Mesenchymal stem cell (in vitro differentiated cells and primary cell): ENCODE measurements around the gene WLS.

Source experiments
- DNase-seq: peaks from one replicate; pipeline ENCODE4 v3.0.0-alpha.2; 2013
- H2AFZ ChIP-seq: one replicate; pipeline ENCODE4 v1.6.1; 2013; ENCODE audit warnings: low read depth, mild to moderate bottlenecking, control low read depth, inconsistent platforms, low read length, moderate library complexity
- H2AK5ac ChIP-seq: 2 replicates; pipeline ENCODE4 v1.6.1; 2013; ENCODE audit warnings: low read length, moderate library complexity, mild to moderate bottlenecking, inconsistent platforms; ENCODE audit not compliant: severe bottlenecking
- H2BK120ac ChIP-seq: one replicate; pipeline ENCODE4 v1.6.1; 2013; ENCODE audit warnings: low read depth, mild to moderate bottlenecking, inconsistent platforms, low read length, moderate library complexity
- H2BK12ac ChIP-seq, 2 experiments: one replicate each; pipeline ENCODE4 v1.6.1; 2013; ENCODE audit warnings: inconsistent platforms in 2 of 2, low read length in 2 of 2, mild to moderate bottlenecking in 2 of 2, moderate library complexity in 2 of 2, control low read depth in 1 of 2
- H2BK15ac ChIP-seq: one replicate; pipeline ENCODE4 v1.6.1; 2013; ENCODE audit warnings: mild to moderate bottlenecking, low read depth, inconsistent platforms; ENCODE audit not compliant: poor library complexity, severe bottlenecking
- H2BK5ac ChIP-seq: 2 replicates; pipeline ENCODE4 v1.6.1; 2013; ENCODE audit warnings: low read depth, mild to moderate bottlenecking, low read length, control low read depth, inconsistent platforms; ENCODE audit not compliant: poor library complexity, severe bottlenecking
- H3K14ac ChIP-seq, 2 experiments: one replicate each; pipeline ENCODE4 v1.6.1; 2013; ENCODE audit warnings: inconsistent platforms in 2 of 2, low read length in 2 of 2, control low read depth in 1 of 2, mild to moderate bottlenecking in 1 of 2, moderate library complexity in 1 of 2
- H3K18ac ChIP-seq, 2 experiments: one replicate each; pipeline ENCODE4 v1.6.1; 2013; ENCODE audit warnings: inconsistent platforms in 2 of 2, low read length in 2 of 2, control low read depth in 1 of 2, low read depth in 1 of 2, mild to moderate bottlenecking in 1 of 2
- H3K23ac ChIP-seq, 2 experiments: one replicate each; pipeline ENCODE4 v1.6.1; 2013; ENCODE audit warnings: inconsistent platforms in 2 of 2, low read length in 2 of 2, mild to moderate bottlenecking in 2 of 2, moderate library complexity in 2 of 2, control low read depth in 1 of 2
- H3K27ac ChIP-seq: 2 replicates; pipeline ENCODE4 v1.5.1; 2013; ENCODE audit warnings: mild to moderate bottlenecking, moderate library complexity, low read length, control low read depth, inconsistent platforms; ENCODE audit not compliant: poor library complexity, severe bottlenecking
- H3K27me3 ChIP-seq, 2 experiments: 2 replicates each; pipeline versions ENCODE4 v1.6.1 to v1.7.0; 2013; ENCODE audit warnings: low read length in 2 of 2, mild to moderate bottlenecking in 2 of 2, moderate library complexity in 2 of 2, control low read depth in 1 of 2, inconsistent platforms in 1 of 2; ENCODE audit not compliant: control insufficient read depth in 1 of 2, insufficient read depth in 1 of 2
- H3K36me3 ChIP-seq, 2 experiments: 2 replicates each; pipeline versions ENCODE4 v1.6.1 to v1.7.0; 2013; ENCODE audit warnings: low read length in 2 of 2, control low read depth in 1 of 2, inconsistent platforms in 1 of 2, low read depth in 1 of 2, mild to moderate bottlenecking in 1 of 2; ENCODE audit not compliant: insufficient read depth in 2 of 2, control insufficient read depth in 1 of 2
- H3K4ac ChIP-seq, 2 experiments: one replicate each; pipeline ENCODE4 v1.6.1; 2013; ENCODE audit warnings: inconsistent platforms in 2 of 2, low read length in 2 of 2, mild to moderate bottlenecking in 2 of 2, moderate library complexity in 2 of 2, control low read depth in 1 of 2, low read depth in 1 of 2
- H3K4me1 ChIP-seq: 2 replicates; pipeline ENCODE4 v1.6.1; 2013; ENCODE audit warnings: low read depth, low read length, control low read depth; ENCODE audit not compliant: control insufficient read depth, insufficient read depth
- H3K4me2 ChIP-seq: 2 replicates; pipeline ENCODE4 v1.6.1; 2013; ENCODE audit warnings: low read length, mild to moderate bottlenecking, inconsistent platforms; ENCODE audit not compliant: poor library complexity, severe bottlenecking
- H3K4me3 ChIP-seq, 2 experiments: 2 replicates each; pipeline versions ENCODE4 v1.5.1 to v1.7.0; 2013; ENCODE audit warnings: low read length in 2 of 2, mild to moderate bottlenecking in 2 of 2, control low read depth in 1 of 2, low read depth in 1 of 2; ENCODE audit not compliant: insufficient read depth in 1 of 2
- H3K79me1 ChIP-seq: replicated peaks from 2 replicates; pipeline ENCODE4 v1.6.1; 2013; ENCODE audit warnings: mild to moderate bottlenecking, control low read depth, low read length, inconsistent platforms; ENCODE audit not compliant: poor library complexity, severe bottlenecking
- H3K9ac ChIP-seq: 2 replicates; pipeline ENCODE4 v1.7.0; 2013; ENCODE audit warnings: mild to moderate bottlenecking, low read length, moderate library complexity
- H3K9me3 ChIP-seq: 2 replicates; pipeline ENCODE4 v1.7.0; 2013; ENCODE audit warnings: mild to moderate bottlenecking, low read length; ENCODE audit not compliant: control insufficient read depth
- H4K8ac ChIP-seq: one replicate; pipeline ENCODE4 v1.6.1; 2013; ENCODE audit warnings: inconsistent platforms, mild to moderate bottlenecking, low read length, moderate library complexity
- H4K91ac ChIP-seq: one replicate; pipeline ENCODE4 v1.6.1; 2013; ENCODE audit warnings: mild to moderate bottlenecking, low read length, inconsistent platforms
- WGBS: methylation state at CpG from one replicate; pipeline ENCODE4 v1.1.7; 2013; ENCODE audit warnings: mixed read lengths; 5-methylcytosine and 5-hydroxymethylcytosine counted together

WLS gene

DNA sequence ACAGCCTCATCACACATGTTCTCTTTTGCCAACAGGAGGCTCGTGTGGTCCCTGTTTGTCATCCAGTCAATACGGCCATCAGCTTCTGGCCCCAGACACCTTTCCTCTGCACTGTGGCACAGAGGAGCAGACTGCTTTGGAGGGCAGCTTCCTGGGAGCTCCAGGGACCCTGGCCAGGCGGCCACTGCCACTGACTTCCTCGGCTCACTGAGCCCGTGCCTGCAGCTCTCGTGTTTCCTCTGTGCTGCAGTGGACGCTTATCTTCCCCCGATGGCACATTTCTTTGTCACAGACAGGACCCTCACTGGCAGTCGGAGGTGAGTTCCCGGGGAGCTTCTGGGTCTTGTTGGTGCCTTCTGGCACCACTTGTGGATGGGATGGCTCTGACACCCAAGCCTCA, 114.9 kb downstream of the WLS start:
- Histone ChIP-seq H3K36me3 (peaks cover 19 to 21% of the 10 kb centered on the region in 2 experiments), H3K4me3 (no peak overlapping the region), H4K91ac (no peak overlapping the region), H3K9me3 (no peaks in the 10 kb centered on the region), H2BK5ac (no peak overlapping the region), H3K4me1 (peaks cover 3% of the 10 kb centered on the region), H3K27me3 (no peaks in the 10 kb centered on the region), H3K14ac (no peak overlapping the region), H2BK15ac (peak overlapping the region; percentile 31), H4K8ac (no peak overlapping the region), H3K27ac (no peak overlapping the region), H2BK12ac (peak overlapping the region in 1 of 2 experiments; percentile 73), H3K4ac (no peak overlapping the region), H2BK120ac (no peak overlapping the region), H3K79me1 (peaks cover 2% of the 10 kb centered on the region), H3K18ac (no peak overlapping the region), H3K9ac (peak overlapping the region; percentile 71), H3K23ac (no peak overlapping the region), H2AFZ (no peak overlapping the region), H3K4me2 (no peak overlapping the region), H2AK5ac (no peak overlapping the region)
- WGBS = 84% methylated on average over 10 of the region's 10 CpGs
- no peak for DNase-seq

DNA sequence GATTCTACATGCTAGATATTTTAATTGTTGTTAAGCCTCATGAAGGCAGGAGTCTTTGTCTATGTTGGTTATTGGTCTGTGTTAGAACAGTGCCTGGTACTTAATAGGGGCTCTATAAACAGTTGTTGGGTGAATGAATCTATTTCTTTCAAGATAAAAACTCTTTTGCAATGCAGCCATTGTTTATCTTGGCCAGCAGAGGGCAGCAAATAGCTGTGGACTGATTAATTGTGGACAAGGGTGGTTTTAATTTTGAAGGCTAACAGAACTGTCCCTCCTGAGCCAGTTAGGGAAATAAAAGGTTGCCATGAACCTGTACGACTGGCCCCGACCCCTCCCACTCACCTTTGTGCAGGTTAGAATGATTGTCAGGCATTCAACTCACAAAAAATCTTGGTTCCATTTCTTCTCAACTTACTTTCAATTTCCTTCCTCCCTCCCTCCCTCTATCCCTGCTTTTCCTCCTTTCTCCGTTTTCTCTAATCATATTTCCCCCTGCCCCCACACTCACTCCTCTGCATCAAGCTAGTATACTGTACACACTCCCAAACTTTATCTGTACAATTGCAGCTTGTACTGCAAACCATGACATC, 115.6 kb downstream of the WLS start:
- H3K4ac ChIP-seq = no peak overlapping the region
- no peak overlapping the region for H2AK5ac ChIP-seq
- H3K9me3 ChIP-seq = no peaks in the 10 kb centered on the region
- peaks cover 17 to 19% of the 10 kb centered on the region in 2 experiments for H3K36me3 ChIP-seq
- no peak overlapping the region for H3K4me3 ChIP-seq
- peak overlapping the region; percentile 12 for H3K4me2 ChIP-seq
- no peak overlapping the region for H4K91ac ChIP-seq
- no peak overlapping the region for H3K18ac ChIP-seq
- no peak overlapping the region for H2BK15ac ChIP-seq
- no peak overlapping the region for H2BK12ac ChIP-seq
- 8% methylated on average over 3 of the region's 3 CpGs for WGBS
- no peaks in the 10 kb centered on the region for H3K27me3 ChIP-seq
- DNase-seq = peak; percentile 59
- H2AFZ ChIP-seq = no peak overlapping the region
- H3K79me1 ChIP-seq = peaks cover 2% of the 10 kb centered on the region
- H3K14ac ChIP-seq = no peak overlapping the region
- H3K9ac ChIP-seq = peak overlapping the region; percentile 71
- H3K27ac ChIP-seq = no peak overlapping the region
- peaks cover 3% of the 10 kb centered on the region for H3K4me1 ChIP-seq
- no peak overlapping the region for H3K23ac ChIP-seq
- no peak overlapping the region for H2BK5ac ChIP-seq
- H2BK120ac ChIP-seq = no peak overlapping the region
- H4K8ac ChIP-seq = no peak overlapping the region

DNA sequence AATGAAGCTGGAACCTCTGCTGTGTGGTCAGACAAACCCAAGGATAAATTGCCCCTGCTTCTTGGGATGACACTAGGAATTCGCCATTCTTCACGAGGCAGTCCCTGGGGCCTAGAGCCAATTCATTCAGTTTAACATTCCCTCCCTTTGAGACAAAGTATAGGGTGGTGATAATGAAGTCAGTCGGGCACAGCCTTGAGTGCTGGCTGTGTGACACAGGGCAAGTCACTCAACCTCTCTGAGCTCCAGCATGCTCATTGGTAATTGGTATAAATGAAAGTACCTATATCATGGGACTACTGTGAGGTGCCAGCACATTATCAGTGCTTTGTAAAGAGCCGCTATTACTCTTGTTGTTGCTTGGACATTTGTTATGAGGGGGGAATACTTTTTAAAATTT, 117.0 kb downstream of the WLS start:
- no peak for DNase-seq
- Histone ChIP-seq H3K9ac (no peak overlapping the region), H3K4me2 (no peak overlapping the region), H3K4me3 (no peak overlapping the region), H3K27ac (no peak overlapping the region), H3K23ac (no peak overlapping the region), H2AK5ac (no peak overlapping the region), H3K4me1 (peaks cover 3% of the 10 kb centered on the region), H4K8ac (no peak overlapping the region), H3K27me3 (no peaks in the 10 kb centered on the region), H2AFZ (no peak overlapping the region), H2BK15ac (no peak overlapping the region), H3K79me1 (peaks cover 2% of the 10 kb centered on the region), H2BK12ac (no peak overlapping the region), H3K4ac (no peak overlapping the region), H3K36me3 (peaks cover 15 to 19% of the 10 kb centered on the region in 2 experiments), H3K14ac (no peak overlapping the region), H3K18ac (no peak overlapping the region), H3K9me3 (no peaks in the 10 kb centered on the region), H2BK120ac (no peak overlapping the region), H4K91ac (no peak overlapping the region), H2BK5ac (no peak overlapping the region)
- WGBS = 100% methylated on average over 4 of the region's 4 CpGs

DNA sequence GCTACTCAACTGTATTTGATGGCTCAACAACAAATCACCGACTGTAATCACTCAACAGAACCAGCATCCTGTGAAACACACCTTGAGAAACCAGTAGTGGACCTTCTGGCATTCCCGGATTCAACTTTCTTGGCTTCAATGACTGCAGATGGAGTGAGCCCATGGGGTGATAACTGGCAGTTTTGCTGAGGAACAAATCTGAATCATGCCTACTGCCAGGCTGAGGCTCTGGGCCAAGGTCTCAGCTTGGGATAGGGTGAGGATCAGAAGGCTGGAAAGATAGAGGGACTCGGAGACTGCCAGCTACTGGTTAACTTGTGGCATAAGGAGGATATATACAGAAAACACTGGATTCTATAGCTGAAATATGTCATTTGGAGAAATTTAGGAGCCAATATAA, 118.4 kb downstream of the WLS start:
- Histone ChIP-seq H3K18ac (no peak overlapping the region), H4K91ac (no peak overlapping the region), H3K23ac (no peak overlapping the region), H3K27me3 (no peaks in the 10 kb centered on the region), H3K9ac (no peak overlapping the region), H3K4me1 (peaks cover 3% of the 10 kb centered on the region), H3K27ac (no peak overlapping the region), H2AK5ac (no peak overlapping the region), H3K36me3 (peaks cover 4 to 10% of the 10 kb centered on the region in 2 experiments), H3K79me1 (no peaks in the 10 kb centered on the region), H2BK5ac (no peak overlapping the region), H2AFZ (no peak overlapping the region), H3K9me3 (no peaks in the 10 kb centered on the region), H2BK15ac (no peak overlapping the region), H2BK12ac (peak overlapping the region in 1 of 2 experiments; percentile 31), H2BK120ac (no peak overlapping the region), H3K14ac (no peak overlapping the region), H3K4ac (no peak overlapping the region), H4K8ac (no peak overlapping the region), H3K4me3 (no peak overlapping the region), H3K4me2 (no peak overlapping the region)
- WGBS = 98% methylated on average over 2 of the region's 3 CpGs
- no peak for DNase-seq
